GM12878 (cell line): ENCODE results near the gene TRPM5.

Experiments
- RAD21 ChIP-seq: IDR thresholded peaks from 2 replicates; pipeline ENCODE4 v1.6.1; 2011; ENCODE audit warnings: mild to moderate bottlenecking, low read depth, low read length, moderate library complexity; ENCODE audit not compliant: insufficient read depth
- SP1 ChIP-seq: IDR thresholded peaks from one replicate; pipeline ENCODE4 v1.6.1; 2011; ENCODE audit warnings: low read depth, low read length

DNA sequence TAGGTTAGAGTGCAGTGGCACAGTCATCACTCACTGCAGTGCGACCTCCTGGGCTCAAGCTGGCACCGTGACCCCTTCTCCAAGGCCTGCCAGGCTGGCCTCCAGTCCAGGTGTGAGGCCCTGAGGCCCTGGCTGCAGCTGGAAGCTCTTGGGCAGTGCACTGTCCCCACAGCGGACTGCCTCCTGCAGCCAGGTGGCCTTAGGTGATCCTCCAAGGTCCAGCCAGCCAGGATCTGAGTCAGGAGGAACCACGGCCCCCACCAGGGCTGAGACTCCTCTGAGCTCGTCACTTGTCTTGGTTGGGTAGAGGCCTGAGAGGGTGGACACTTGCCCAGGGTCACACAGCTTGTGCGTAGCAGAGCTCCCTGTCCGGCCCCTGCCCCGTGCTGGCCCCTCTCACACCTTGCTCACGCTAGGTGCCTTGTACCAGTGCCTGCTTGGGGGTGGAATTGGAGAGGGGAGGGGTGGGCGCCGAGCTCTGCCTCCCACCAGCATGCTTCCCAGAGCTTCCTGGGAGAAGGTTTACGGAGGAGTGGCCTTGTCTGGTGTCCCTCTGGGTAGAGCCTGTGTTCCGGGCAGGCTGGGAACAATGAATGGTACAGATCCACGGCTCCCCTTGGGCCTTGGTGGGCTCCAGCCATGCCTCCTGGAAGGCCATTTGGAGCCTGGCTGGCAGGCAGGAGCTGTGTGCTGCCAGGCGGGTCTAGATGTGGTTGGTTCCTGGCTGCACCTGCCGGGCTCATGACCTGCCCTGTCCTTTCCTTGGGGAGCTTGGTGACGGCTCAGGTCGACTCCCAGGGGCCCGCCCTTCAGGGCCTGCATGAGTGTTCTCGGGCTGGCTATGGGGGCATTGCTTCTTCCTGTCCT, 21.1 kb upstream of the TRPM5 start:
- TF ChIP-seq SP1 (no peak), RAD21 (no peak)
